ENCODE data around the gene ZDHHC9.

ZDHHC9 gene

DNA sequence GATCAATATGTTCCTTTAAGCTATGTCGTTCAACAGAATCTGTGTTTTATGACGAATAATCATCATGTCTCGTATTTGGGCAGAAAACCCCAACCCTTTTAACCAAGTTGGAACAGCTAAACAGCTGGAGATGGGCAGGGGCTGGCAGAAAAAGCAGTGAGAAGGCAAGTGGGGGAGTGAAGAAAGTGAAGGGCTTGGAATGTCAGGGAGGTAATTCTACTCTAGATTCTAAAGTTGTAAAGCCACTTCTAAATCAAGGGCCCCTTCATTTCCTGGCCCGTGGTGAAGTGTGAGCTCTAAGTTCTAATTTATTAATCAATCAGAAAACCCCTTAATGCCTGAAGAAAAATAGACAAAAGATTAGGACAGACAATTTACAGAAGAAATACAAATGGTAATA lies 43.5 kb downstream of the ZDHHC9 start:
- ATAC-seq: no peak

GRCh38 chrX:129798888-129799287 lies 44.8 kb downstream of the ZDHHC9 start:
- Mint-ChIP-seq H3K36me3 (ENCODE audit: low read depth) (peaks cover 15% of the 10 kb centered on the region), H3K27me3 (no peaks in the 10 kb centered on the region), H3K9me3 (no peaks in the 10 kb centered on the region), H3K27ac (peak overlapping the region; percentile 69), H3K4me3 (no peak overlapping the region), H3K4me1 (peaks cover 34% of the 10 kb centered on the region)
- peak; percentile 95 for ATAC-seq
- no peak for DNase-seq

More for the DNA sequence above, 43.5 kb downstream of the ZDHHC9 start:
- Mint-ChIP-seq H3K36me3 (ENCODE audit: low read depth) (peaks cover 13% of the 10 kb centered on the region), H3K27me3 (no peaks in the 10 kb centered on the region), H3K4me3 (no peak overlapping the region), H3K9me3 (no peaks in the 10 kb centered on the region), H3K4me1 (peaks cover 34% of the 10 kb centered on the region), H3K27ac (no peak overlapping the region)
- DNase-seq: no peak

GRCh38 chrX:129798456-129798855 lies 45.2 kb downstream of the ZDHHC9 start:
- DNase-seq (no peak), ATAC-seq (no peak)
- Mint-ChIP-seq H3K4me1 (peaks cover 30% of the 10 kb centered on the region), H3K9me3 (no peaks in the 10 kb centered on the region), H3K4me3 (no peak overlapping the region), H3K27ac (peak overlapping the region; percentile 69), H3K36me3 (ENCODE audit: low read depth) (peaks cover 15% of the 10 kb centered on the region), H3K27me3 (no peaks in the 10 kb centered on the region)

DNA sequence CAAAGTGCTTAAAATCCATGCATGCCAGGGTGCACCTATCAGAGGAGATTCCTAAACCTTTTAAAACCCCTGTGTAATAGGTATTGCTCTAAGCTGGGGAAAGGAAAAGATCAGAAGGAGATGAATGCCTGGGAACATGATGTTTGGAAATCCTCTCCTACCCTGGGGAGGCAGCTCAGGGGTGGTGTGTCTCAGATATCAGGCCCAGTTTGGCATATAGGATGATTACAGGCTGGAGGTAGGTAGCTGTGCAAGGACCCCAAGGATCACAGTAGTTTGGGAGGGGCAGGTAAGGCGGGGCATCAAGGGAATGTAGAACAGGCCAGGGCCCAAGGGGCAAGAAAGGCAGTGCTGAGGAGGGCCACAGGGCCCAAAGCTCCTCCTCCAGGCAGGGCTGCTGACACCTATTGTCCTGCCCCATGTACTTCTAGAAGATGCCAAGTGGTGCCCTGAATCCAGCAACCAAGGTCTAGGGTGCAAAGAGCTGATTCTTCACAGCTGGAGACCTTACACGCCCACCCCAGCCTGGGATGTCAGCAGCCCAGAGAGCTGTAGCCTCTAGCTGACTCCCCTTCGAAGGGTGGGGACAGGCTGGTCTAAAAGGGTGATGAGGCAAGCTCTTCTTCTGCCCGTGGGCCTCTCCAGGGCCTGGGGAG lies 46.3 kb downstream of the ZDHHC9 start:
- no peak for ATAC-seq
- no peaks in the 10 kb centered on the region for H3K27me3 Mint-ChIP-seq
- no peaks in the 10 kb centered on the region for H3K9me3 Mint-ChIP-seq
- H3K27ac Mint-ChIP-seq: peak overlapping the region; percentile 52
- H3K4me3 Mint-ChIP-seq: no peak overlapping the region
- no peak for DNase-seq
- peaks cover 30% of the 10 kb centered on the region for H3K4me1 Mint-ChIP-seq
- peaks cover 15% of the 10 kb centered on the region for H3K36me3 Mint-ChIP-seq (ENCODE audit: low read depth)

DNA sequence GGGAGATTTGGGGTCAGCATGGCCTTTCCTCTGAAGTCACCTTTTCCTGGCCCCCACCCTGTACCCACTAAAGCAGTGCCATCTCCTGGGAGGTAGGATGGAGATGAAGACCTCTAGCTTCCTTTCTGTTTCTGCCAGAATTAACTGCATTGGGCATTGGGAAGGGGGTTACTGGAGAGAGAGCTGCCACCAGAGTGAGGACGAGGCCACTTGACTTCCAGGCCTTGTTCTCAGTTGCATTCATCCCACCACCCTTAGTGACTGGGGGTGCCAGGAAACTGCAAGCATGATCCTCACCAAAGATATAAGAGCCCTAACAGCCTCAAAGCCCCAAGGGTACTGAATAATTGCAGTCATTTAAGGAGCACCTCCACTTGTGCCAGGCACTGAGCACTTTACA lies 48.1 kb downstream of the ZDHHC9 start:
- Mint-ChIP-seq H3K36me3 (ENCODE audit: low read depth) (peaks cover 17% of the 10 kb centered on the region), H3K4me3 (no peak overlapping the region), H3K27ac (no peak overlapping the region), H3K27me3 (no peaks in the 10 kb centered on the region), H3K9me3 (no peaks in the 10 kb centered on the region), H3K4me1 (peaks cover 30% of the 10 kb centered on the region)
- no peak for DNase-seq
- ATAC-seq: no peak

GRCh38 chrX:129793604-129794191 lies 50.0 kb downstream of the ZDHHC9 start:
- Mint-ChIP-seq H3K4me1 (peaks cover 15% of the 10 kb centered on the region), H3K27me3 (no peaks in the 10 kb centered on the region), H3K9me3 (no peaks in the 10 kb centered on the region), H3K4me3 (no peak overlapping the region), H3K27ac (no peak overlapping the region), H3K36me3 (ENCODE audit: low read depth) (peaks cover 19% of the 10 kb centered on the region)
- ATAC-seq: no peak
- DNase-seq: no peak

DNA sequence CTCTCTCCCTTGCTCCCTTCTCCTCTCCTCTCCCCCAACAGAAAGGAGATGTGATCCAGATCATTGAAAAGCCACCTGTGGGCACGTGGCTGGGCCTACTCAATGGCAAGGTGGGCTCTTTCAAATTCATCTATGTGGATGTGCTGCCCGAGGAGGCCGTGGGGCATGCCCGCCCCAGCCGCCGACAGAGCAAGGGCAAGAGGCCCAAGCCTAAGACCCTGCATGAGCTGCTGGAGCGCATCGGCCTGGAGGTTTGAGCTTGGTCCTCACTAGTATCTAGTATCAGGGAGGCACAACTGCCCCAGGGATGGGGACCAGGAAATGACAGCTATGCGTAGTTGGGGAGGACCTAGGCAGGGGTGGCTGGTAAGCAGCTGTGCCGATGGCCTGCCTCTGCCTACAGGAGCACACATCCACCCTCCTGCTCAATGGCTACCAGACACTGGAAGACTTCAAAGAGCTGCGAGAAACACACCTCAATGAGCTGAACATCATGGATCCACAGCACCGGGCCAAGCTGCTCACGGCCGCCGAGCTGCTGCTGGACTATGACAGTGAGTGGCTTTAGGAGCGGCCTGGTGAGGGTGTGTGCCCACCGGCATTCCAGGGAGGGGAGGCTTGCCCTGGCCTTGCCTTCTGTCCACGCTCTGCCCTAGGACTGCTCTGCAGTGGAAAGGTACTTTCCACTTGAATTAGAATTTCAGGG lies 50.9 kb downstream of the ZDHHC9 start:
- peaks cover 20% of the 10 kb centered on the region for H3K36me3 Mint-ChIP-seq (ENCODE audit: low read depth)
- no peak for ATAC-seq
- no peak for DNase-seq
- H3K27me3 Mint-ChIP-seq: no peaks in the 10 kb centered on the region
- H3K4me3 Mint-ChIP-seq: no peak overlapping the region
- peaks cover 9% of the 10 kb centered on the region for H3K4me1 Mint-ChIP-seq
- no peaks in the 10 kb centered on the region for H3K9me3 Mint-ChIP-seq
- no peak overlapping the region for H3K27ac Mint-ChIP-seq

DNA sequence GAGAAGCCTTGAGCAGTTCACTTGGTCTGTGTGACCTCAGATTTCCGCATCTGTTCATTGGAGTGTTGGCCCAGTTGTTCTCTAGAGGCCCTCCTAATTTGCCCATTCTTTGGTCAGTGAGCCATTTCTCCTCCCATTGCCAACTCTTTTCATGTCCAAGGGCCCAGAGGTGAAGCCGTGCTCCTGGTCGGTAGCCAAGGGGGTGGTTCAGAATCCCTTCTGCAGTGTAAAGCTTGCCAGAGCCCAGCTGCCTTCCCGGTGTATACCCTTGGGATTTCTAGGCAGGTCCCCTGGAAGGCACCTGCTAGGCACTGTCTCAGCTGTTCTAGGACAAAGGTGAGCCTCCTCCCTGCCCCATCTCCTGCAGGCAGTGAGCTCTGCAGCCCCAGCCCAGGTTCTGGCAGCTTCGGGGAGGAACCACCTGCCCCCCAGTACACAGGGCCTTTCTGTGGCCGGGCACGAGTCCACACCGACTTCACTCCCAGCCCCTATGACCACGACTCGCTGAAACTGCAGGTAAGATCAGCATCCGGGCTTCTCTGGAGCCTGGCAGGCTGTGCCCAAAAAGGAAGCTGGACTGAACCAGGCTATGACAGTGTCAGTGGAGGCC lies 51.6 kb downstream of the ZDHHC9 start:
- peaks cover 12% of the 10 kb centered on the region for H3K4me1 Mint-ChIP-seq
- no peaks in the 10 kb centered on the region for H3K9me3 Mint-ChIP-seq
- peaks cover 24% of the 10 kb centered on the region for H3K36me3 Mint-ChIP-seq (ENCODE audit: low read depth)
- DNase-seq (no peak), ATAC-seq (no peak)
- H3K27me3 Mint-ChIP-seq: no peaks in the 10 kb centered on the region
- no peak overlapping the region for H3K27ac Mint-ChIP-seq
- no peak overlapping the region for H3K4me3 Mint-ChIP-seq

- H3K36me3 Mint-ChIP-seq (ENCODE audit: low read depth): peaks cover 24% of the 10 kb centered on the region
Measured at GRCh38 chrX:129791336-129791735, 52.4 kb downstream of the ZDHHC9 start.

DNA sequence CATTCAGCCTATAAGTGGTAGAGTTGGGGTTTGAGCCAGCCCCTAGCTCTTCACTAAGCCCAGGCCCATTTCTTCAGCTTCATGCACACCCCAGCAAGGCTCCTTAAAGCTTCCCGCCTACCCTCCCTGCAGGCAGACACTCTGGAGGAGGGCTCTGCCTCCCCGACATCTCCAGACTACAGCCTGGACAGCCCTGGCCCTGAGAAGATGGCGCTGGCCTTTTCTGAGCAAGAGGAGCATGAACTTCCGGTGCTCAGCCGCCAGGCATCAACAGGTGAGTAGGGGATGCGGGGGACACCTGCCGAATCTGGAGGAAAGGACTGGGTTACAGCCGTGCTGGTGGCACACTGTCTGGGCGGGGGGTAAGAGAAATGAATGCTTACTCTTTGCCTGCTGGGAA lies 52.9 kb downstream of the ZDHHC9 start:
- H3K27ac Mint-ChIP-seq: no peak overlapping the region
- H3K4me3 Mint-ChIP-seq: no peak overlapping the region
- no peaks in the 10 kb centered on the region for H3K9me3 Mint-ChIP-seq
- H3K4me1 Mint-ChIP-seq: peaks cover 22% of the 10 kb centered on the region
- H3K27me3 Mint-ChIP-seq: no peaks in the 10 kb centered on the region
- DNase-seq (no peak), ATAC-seq (no peak)
- peaks cover 26% of the 10 kb centered on the region for H3K36me3 Mint-ChIP-seq (ENCODE audit: low read depth)

More at GRCh38 chrX:129791336-129791735, 52.4 kb downstream of the ZDHHC9 start:
- peaks cover 16% of the 10 kb centered on the region for H3K4me1 Mint-ChIP-seq
- no peak overlapping the region for H3K4me3 Mint-ChIP-seq
- no peaks in the 10 kb centered on the region for H3K9me3 Mint-ChIP-seq
- no peak overlapping the region for H3K27ac Mint-ChIP-seq
- DNase-seq (no peak), ATAC-seq (no peak)
- H3K27me3 Mint-ChIP-seq: no peaks in the 10 kb centered on the region

DNA sequence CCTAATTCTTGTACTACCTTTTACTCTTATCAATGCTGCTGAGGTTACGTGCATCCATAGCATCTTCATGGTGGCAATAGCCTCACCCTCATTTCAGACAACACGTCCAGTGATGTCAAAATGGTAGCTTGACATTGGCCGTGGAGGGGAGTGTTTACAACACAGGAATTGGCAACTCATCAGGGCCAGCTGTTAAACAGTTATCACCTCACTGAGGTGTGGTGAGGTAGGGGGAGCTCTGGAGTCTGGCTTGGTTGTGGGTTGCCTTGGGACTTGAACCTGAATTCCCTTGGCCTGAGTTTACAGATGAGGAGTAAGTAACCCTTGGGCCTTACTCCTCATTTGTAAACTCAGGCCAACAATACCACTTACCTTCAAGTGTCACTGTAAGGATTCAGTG lies 53.5 kb downstream of the ZDHHC9 start:
- H3K9me3 Mint-ChIP-seq: no peaks in the 10 kb centered on the region
- no peak for ATAC-seq
- no peak overlapping the region for H3K27ac Mint-ChIP-seq
- no peak for DNase-seq
- H3K4me3 Mint-ChIP-seq: no peak overlapping the region
- peaks cover 28% of the 10 kb centered on the region for H3K4me1 Mint-ChIP-seq
- peaks cover 33% of the 10 kb centered on the region for H3K36me3 Mint-ChIP-seq (ENCODE audit: low read depth)
- H3K27me3 Mint-ChIP-seq: no peaks in the 10 kb centered on the region

GRCh38 chrX:129788527-129788926 lies 55.2 kb downstream of the ZDHHC9 start:
- H3K27ac Mint-ChIP-seq: peak overlapping the region; percentile 54
- peaks cover 43% of the 10 kb centered on the region for H3K36me3 Mint-ChIP-seq (ENCODE audit: low read depth)
- peaks cover 42% of the 10 kb centered on the region for H3K4me1 Mint-ChIP-seq
- ATAC-seq (no peak), DNase-seq (no peak)
- H3K4me3 Mint-ChIP-seq: no peak overlapping the region
- no peaks in the 10 kb centered on the region for H3K9me3 Mint-ChIP-seq
- H3K27me3 Mint-ChIP-seq: no peaks in the 10 kb centered on the region

- Mint-ChIP-seq H3K4me1 (peaks cover 49% of the 10 kb centered on the region), H3K27ac (peak overlapping the region; percentile 81), H3K4me3 (peak overlapping the region; percentile 32), H3K27me3 (no peaks in the 10 kb centered on the region), H3K36me3 (ENCODE audit: low read depth) (peaks cover 52% of the 10 kb centered on the region), H3K9me3 (no peaks in the 10 kb centered on the region)
- DNase-seq (no peak), ATAC-seq (no peak)
Measured at GRCh38 chrX:129787336-129788055, 56.2 kb downstream of the ZDHHC9 start.

DNA sequence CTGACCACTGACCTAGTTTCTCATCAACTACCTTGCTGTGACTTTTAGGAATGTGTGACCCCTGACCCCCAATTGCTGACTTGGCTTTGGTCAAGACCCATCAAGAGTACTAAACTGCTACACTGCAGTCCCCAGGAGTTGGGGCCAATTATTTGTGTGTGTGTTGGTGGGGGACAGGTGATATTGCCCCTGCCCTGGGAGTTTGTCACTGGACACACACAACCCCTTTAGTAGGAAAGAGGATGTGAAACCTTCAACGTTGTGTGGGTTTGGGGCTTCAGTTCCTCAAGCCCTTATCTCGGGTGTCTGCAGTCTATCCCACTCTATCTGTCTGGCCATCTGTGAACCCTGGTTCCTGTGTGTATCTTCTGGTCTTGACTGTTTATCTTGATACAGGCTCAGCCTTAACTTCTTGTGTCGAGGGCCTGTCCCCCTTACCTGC lies 57.5 kb downstream of the ZDHHC9 start:
- H3K36me3 Mint-ChIP-seq (ENCODE audit: low read depth): peaks cover 58% of the 10 kb centered on the region
- ATAC-seq (no peak), DNase-seq (no peak)
- H3K27me3 Mint-ChIP-seq: no peaks in the 10 kb centered on the region
- no peaks in the 10 kb centered on the region for H3K9me3 Mint-ChIP-seq
- peak overlapping the region; percentile 85 for H3K27ac Mint-ChIP-seq
- peaks cover 53% of the 10 kb centered on the region for H3K4me1 Mint-ChIP-seq
- H3K4me3 Mint-ChIP-seq: peak overlapping the region; percentile 65

Measured in activated naive CD8-positive, alpha-beta T cell treated with anti-CD3 and anti-CD28 coated beads, Interleukin-2, amount 50 U/mL, for 24 hours (primary cell).